DOHH2 (cell line): ENCODE measurements around the gene CHST3.

ENCODE experiments used
- CTCF ChIP-seq: fragments of 200-600 bp; sonication (generic); IDR thresholded peaks from one replicate; pipeline ENCODE4 v1.5.1; 2014; ENCODE audit warnings: antibody characterized with exemption, mild to moderate bottlenecking, low read depth, low read length; ENCODE audit not compliant: poor library complexity, severe bottlenecking
- EZH2phosphoT487 ChIP-seq: fragments of 200-600 bp; sonication (generic); IDR thresholded peaks from 2 replicates; pipeline ENCODE4 v1.6.1; 2017; ENCODE audit warnings: borderline replicate concordance, mild to moderate bottlenecking, antibody characterized with exemption, low read length, moderate library complexity, mixed read lengths

GRCh38 chr10:71998119-71998839, 34.1 kb downstream of the CHST3 start:
- TF ChIP-seq EZH2phosphoT487 (no peak), CTCF (no peak)
